ENCODE results near the gene ZFP36.

DNA sequence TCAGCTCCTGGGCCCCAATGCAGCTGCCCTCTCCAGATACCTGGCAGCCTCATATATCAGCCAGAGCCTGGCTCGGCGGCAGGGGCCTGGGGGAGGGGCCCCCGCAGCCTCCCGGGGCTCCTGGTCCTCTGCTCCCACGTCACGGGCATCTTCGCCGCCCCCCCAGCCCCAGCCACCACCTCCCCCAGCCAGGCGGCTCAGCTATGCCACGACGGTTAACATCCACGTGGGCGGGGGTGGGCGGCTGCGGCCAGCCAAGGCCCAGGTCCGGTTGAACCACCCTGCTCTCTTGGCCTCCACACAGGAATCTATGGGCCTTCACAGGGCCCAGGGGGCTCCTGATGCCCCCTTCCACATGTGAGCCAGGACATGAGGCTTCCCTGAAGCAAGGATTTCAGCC is 18.3 kb downstream of the ZFP36 start:
- TF ChIP-seq POLR2A (IDR thresholded peaks at IDR 0.05): no peak
- TF ChIP-seq, protein P1, sequence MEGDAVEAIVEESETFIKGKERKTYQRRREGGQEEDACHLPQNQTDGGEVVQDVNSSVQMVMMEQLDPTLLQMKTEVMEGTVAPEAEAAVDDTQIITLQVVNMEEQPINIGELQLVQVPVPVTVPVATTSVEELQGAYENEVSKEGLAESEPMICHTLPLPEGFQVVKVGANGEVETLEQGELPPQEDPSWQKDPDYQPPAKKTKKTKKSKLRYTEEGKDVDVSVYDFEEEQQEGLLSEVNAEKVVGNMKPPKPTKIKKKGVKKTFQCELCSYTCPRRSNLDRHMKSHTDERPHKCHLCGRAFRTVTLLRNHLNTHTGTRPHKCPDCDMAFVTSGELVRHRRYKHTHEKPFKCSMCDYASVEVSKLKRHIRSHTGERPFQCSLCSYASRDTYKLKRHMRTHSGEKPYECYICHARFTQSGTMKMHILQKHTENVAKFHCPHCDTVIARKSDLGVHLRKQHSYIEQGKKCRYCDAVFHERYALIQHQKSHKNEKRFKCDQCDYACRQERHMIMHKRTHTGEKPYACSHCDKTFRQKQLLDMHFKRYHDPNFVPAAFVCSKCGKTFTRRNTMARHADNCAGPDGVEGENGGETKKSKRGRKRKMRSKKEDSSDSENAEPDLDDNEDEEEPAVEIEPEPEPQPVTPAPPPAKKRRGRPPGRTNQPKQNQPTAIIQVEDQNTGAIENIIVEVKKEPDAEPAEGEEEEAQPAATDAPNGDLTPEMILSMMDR (IDR thresholded peaks at IDR 0.05): no peak
